ENCODE measurements around the gene SCRN2. TPM values are rescaled to one million over a fixed set of nuclear protein-coding genes. Genes with fewer than 3 reads are reported as not detected.
A peak's percentile ranks its signal among the peaks of the same experiment; 100 is the strongest.

Gene SCRN2
- total RNA-seq, 2 experiments from 2014 or later: 28.1 to 33.8 TPM

DNA sequence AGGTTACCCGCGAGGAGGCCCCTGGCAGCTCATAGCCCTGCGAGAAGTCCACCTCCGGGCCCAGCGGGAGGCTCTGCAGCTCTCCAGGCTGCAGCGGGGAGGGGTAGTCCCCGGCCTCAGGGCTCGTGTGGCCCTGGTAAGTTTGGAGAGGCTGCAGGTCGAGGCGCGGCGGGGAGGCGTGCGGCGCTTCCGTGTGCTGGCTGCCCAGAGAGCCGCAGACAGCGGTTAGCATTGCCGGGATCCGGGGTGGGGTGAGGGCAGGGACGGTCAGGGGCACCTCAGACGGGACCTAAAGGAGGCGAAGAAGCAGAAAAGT, 7.1 kb upstream of the SCRN2 start:
- no peak overlapping the region for H3K27ac Mint-ChIP-seq
- no peak overlapping the region for H3K4me3 Mint-ChIP-seq
- peaks cover 13% of the 10 kb centered on the region for H3K4me1 Mint-ChIP-seq
- H3K36me3 Mint-ChIP-seq: no peaks in the 10 kb centered on the region
- CTCF ChIA-PET: interaction anchor here (0.6 to 14.0 kb wide), 9 partner anchors 7 to 122 kb away, joined by 3 to 365 read pairs (median 7); partner anchors contain the start of genes CDK5RAP3, LRRC46, MRPL10 and SCRN2
- no peak for DNase-seq
- peaks cover 82% of the 10 kb centered on the region for H3K27me3 Mint-ChIP-seq
- ATAC-seq: no peak
- no peaks in the 10 kb centered on the region for H3K9me3 Mint-ChIP-seq (ENCODE audit: low read depth)

DNA sequence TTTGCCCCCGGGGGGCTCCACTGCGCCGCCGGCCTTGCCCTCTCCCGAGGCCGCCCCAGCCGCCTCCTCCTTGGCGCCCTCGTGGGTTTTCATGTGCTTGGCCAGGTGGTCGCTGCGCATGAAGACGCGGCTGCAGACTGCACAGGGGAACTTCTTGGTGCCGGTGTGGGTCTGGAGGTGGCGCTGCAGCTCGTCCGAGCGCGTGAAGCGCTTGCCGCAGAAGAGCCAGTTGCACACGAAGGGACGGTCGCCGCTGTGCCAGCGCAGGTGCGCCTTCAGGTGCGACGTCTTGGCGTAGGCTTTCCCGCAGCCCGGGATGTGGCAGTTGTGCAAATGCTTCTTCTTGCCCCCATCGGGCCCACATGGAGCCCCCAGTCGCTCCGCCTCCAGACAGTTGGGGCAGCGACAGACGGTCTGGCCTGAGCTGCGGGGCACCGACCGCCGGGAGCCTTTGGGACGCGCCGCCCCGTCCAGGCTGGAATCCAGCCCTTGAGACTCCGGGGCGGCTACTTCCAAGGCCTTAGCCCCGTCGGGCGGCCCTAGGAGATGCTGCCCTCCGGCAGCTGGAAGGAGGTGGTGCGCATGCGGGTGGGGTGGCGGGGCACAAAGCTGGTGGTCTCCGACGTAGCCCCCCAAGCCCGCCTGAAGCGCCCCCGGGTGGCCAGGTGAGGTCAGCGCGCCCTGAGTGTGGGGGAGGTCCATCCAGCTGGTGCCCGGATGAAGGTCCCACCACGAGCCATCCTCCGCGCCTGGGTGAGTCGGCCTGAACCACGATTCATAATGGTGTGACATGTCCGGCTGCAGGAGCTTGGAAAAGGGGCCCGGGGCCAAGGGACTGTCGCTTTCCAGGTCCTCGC, 6.5 kb upstream of the SCRN2 start:
- Mint-ChIP-seq H3K4me1 (peaks cover 17% of the 10 kb centered on the region), H3K9me3 (ENCODE audit: low read depth) (no peaks in the 10 kb centered on the region), H3K36me3 (no peaks in the 10 kb centered on the region), H3K4me3 (no peak overlapping the region), H3K27ac (no peak overlapping the region), H3K27me3 (peaks cover 77% of the 10 kb centered on the region)
- no peak for DNase-seq
- ATAC-seq: no peak
- CTCF ChIA-PET: interaction anchor here (0.6 to 14.0 kb wide), 14 partner anchors 9 to 170 kb away, joined by 3 to 365 read pairs (median 4); partner anchors contain the start of genes CDK5RAP3, LRRC46, MRPL10 and PNPO

DNA sequence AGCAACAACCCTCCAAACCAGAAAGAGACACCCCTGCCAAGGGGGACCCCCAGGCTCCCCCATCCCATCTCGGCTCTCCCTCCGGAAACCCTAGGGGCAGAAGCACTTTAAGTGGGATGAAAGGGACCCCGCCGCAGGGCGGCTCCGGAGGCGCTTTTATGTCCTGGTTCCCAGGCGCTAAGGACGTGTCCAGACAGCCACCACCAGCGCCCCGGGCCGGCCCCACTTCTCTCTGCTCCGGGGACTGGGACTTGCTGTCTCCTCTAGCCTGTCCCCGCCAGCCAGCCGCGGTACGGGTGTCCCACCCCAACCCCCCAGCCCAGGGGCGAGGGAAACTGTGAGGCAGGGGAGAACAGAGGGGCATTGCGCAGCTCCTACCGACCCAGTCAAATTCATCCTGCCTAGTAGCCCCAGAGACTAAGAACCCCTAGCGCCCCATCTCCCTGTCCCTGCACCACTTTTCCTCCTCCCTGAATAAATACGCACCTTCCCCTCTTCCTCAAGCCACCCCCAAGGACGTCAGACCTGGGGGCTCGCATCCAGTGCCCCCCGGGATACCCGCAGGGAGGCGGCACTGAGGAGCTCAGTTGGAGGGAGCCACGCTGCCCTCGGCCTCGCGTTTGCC, 5.8 kb upstream of the SCRN2 start:
- ATAC-seq (no peak), DNase-seq (no peak)
- no peaks in the 10 kb centered on the region for H3K36me3 Mint-ChIP-seq
- H3K4me3 Mint-ChIP-seq: no peak overlapping the region
- CTCF ChIA-PET: interaction anchor here (0.7 to 14.0 kb wide), 12 partner anchors 9 to 171 kb away, joined by 3 to 365 read pairs (median 4); partner anchors contain the start of genes CDK5RAP3, LRRC46, MRPL10 and PNPO
- H3K27ac Mint-ChIP-seq: no peak overlapping the region
- no peaks in the 10 kb centered on the region for H3K9me3 Mint-ChIP-seq (ENCODE audit: low read depth)
- H3K4me1 Mint-ChIP-seq: peaks cover 16% of the 10 kb centered on the region
- H3K27me3 Mint-ChIP-seq: peaks cover 69% of the 10 kb centered on the region

DNA sequence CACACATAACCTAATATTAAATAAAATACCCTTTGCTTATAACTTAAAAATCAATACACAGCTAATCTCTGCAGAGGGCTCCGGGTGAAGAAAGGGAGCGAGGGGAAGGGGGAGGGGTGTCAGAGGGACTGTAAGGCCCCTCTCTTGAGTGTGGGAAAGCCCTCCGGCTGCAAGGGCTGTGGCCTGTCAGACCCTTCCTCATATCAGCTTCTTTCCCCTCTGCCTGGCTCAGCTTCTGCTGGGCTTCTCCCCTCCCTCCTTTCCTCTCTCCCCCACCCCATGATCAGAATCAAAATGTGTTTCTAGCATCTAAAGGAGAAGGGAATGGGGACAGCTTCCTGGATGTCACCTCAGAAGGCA, 4.6 kb upstream of the SCRN2 start:
- Mint-ChIP-seq H3K4me3 (no peak overlapping the region), H3K36me3 (no peaks in the 10 kb centered on the region), H3K27ac (no peak overlapping the region), H3K27me3 (peaks cover 65% of the 10 kb centered on the region), H3K9me3 (ENCODE audit: low read depth) (no peaks in the 10 kb centered on the region), H3K4me1 (peaks cover 24% of the 10 kb centered on the region)
- DNase-seq: no peak
- no peak for ATAC-seq
- CTCF ChIA-PET: interaction anchor here (2.1 to 14.0 kb wide), 3 partner anchors 11 to 124 kb away, joined by 5 to 365 read pairs (median 34); partner anchors contain the start of genes CDK5RAP3 and SP2

DNA sequence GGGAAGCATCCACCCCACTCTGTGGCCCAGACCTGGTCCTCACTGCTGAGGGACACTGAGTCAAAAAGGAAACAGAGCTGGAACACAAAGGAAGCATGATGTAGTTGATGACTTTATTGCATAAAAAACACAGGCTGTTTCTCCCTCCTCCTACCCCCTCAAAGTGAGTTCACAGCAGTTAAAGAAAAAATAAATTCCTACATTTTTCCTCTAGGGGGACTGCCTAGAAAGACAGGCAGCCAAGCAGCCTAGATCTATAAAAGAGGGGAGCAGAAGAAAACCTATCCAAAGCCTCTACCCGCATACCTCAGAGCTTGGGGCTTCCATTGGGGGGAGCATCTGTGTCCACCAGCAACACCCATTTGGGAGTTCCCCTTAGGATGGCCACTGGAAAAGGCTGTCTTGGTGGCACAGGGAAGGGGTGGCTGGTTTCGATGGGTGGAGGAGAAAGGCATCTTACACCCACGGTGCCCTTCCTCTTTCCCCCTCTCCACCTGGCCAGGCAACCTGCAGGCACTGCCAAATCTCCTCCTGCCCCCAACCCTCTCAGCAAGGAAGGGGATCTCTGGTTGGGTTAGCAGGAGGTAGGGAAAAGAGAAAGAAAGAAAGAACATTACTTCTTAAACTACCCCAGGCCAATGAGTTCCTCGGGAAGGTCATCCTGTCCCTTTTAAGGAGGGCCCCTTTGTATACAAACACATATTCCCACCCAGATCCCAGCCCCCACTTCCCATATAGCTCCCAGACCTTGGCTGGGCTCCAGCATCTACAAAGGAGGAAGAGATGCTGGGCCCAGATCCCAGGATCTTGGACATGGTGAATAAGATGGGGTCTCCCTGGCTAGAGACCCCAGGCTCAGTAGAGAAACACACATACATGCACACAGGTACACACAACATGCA, 4.0 kb upstream of the SCRN2 start:
- ATAC-seq (no peak), DNase-seq (no peak)
- Mint-ChIP-seq H3K27ac (no peak overlapping the region), H3K36me3 (no peaks in the 10 kb centered on the region), H3K4me3 (no peak overlapping the region), H3K27me3 (peaks cover 59% of the 10 kb centered on the region), H3K4me1 (peaks cover 25% of the 10 kb centered on the region), H3K9me3 (ENCODE audit: low read depth) (no peaks in the 10 kb centered on the region)
- CTCF ChIA-PET: interaction anchor here (0.9 to 14.0 kb wide), 7 partner anchors 11 to 172 kb away, joined by 4 to 365 read pairs (median 34); partner anchors contain the start of genes CDK5RAP3, LRRC46, MRPL10 and SP2

DNA sequence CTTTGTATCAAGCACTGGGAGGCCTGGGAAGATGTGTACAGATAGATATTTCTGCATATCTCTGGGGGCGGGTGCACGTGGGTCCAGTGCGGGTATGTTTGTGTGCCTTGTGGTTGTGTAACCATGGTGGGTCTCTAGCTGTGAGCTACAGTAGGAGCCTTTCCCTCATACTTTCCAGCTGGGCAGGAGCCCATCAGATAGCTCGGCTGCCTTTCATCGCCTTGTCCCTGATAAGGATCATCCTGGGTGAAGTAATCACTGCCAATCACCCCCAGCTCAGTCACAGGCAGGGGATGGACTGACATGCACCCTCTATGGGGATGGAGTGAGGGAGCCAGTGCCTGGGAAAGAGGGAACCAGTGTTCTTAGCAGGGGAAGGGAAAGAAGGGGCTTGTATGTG, 3.2 kb upstream of the SCRN2 start:
- CTCF ChIA-PET: interaction anchor here (0.9 to 14.0 kb wide), 7 partner anchors 12 to 173 kb away, joined by 4 to 365 read pairs (median 34); partner anchors contain the start of genes CDK5RAP3, LRRC46, MRPL10 and SP2

DNA sequence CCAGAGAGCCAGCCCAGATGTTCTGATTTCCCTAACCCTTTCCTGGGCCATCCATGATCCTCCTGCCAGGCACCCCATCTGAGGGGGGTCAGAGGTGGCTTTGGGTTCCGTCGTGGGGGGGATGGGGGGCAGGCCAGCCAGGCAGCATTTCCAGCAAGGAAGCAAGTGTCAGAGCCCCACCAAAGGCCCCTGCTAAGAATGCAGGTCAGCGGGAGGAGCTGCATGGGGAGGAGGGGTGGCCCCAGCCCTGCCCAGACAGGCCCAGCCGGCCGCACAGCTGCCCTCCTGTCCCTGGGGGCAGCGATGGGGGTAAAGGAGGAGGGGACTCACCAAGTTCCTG, 2.3 kb upstream of the SCRN2 start:
- DNase-seq (no peak), ATAC-seq (no peak)
- Mint-ChIP-seq H3K9me3 (ENCODE audit: low read depth) (no peaks in the 10 kb centered on the region), H3K4me1 (peaks cover 33% of the 10 kb centered on the region), H3K36me3 (no peaks in the 10 kb centered on the region), H3K27me3 (peaks cover 42% of the 10 kb centered on the region), H3K27ac (peak overlapping the region; percentile 66), H3K4me3 (no peak overlapping the region)
- CTCF ChIA-PET: interaction anchor here (0.7 to 14.0 kb wide), 16 partner anchors 8 to 534 kb away, joined by 3 to 365 read pairs (median 7); partner anchors contain the start of genes CDK5RAP3, LRRC46, MRPL10 and OSBPL7

More for the DNA sequence above, 3.2 kb upstream of the SCRN2 start:
- Mint-ChIP-seq H3K9me3 (ENCODE audit: low read depth) (no peaks in the 10 kb centered on the region), H3K36me3 (no peaks in the 10 kb centered on the region), H3K4me1 (peaks cover 32% of the 10 kb centered on the region), H3K27ac (no peak overlapping the region), H3K4me3 (no peak overlapping the region), H3K27me3 (peaks cover 51% of the 10 kb centered on the region)
- ATAC-seq (no peak), DNase-seq (no peak)

DNA sequence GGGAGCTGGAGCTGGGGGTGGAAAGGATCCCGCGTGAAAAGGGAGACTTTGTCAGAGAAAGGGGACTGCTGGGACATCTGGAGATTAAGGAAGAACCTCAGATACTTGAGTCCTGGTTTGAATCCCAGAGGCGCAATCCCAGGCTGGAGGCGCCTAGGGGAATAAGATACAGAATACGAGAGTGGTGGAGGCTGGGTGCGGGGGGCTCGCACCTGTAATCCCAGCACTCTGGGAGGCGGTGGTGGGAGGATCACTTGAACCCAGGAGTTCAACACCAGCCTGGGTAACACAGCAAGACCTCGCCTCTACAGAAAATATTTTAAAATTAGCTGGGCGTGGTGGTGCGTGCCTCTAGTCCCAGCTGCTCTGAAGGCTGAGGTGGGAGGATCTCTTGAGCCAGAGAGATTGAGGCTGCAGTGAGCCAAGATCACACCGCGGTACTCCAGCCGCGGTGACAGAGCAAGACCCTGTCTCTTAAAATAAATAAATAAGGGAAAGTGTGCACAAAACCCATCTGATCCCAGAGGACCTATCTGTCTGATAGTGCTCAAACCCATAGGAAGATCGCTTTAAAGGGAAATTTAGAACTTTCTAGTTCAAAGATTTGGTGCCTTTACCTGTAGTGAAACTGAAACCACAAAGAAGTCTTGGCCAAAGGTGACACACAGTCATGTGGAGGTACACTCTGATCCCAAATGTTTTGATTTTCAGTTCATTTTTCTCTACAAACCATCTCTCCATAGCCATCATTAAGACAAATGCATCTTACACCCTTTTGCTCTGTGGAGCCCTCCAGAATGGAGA, 617 bp upstream of the SCRN2 start:
- Mint-ChIP-seq H3K9me3 (ENCODE audit: low read depth) (no peaks in the 10 kb centered on the region), H3K36me3 (no peaks in the 10 kb centered on the region), H3K27me3 (peaks cover 27% of the 10 kb centered on the region), H3K4me1 (peaks cover 31% of the 10 kb centered on the region), H3K4me3 (peak overlapping the region; percentile 96), H3K27ac (peak overlapping the region; percentile 89)
- DNase-seq: no peak
- CTCF ChIA-PET: interaction anchor here (0.7 to 14.0 kb wide), 31 partner anchors 8 to 289 kb away, joined by 3 to 365 read pairs (median 4); partner anchors contain the start of genes CDK5RAP3, LRRC46, MRPL10 and OSBPL7
- ATAC-seq: no peak

DNA sequence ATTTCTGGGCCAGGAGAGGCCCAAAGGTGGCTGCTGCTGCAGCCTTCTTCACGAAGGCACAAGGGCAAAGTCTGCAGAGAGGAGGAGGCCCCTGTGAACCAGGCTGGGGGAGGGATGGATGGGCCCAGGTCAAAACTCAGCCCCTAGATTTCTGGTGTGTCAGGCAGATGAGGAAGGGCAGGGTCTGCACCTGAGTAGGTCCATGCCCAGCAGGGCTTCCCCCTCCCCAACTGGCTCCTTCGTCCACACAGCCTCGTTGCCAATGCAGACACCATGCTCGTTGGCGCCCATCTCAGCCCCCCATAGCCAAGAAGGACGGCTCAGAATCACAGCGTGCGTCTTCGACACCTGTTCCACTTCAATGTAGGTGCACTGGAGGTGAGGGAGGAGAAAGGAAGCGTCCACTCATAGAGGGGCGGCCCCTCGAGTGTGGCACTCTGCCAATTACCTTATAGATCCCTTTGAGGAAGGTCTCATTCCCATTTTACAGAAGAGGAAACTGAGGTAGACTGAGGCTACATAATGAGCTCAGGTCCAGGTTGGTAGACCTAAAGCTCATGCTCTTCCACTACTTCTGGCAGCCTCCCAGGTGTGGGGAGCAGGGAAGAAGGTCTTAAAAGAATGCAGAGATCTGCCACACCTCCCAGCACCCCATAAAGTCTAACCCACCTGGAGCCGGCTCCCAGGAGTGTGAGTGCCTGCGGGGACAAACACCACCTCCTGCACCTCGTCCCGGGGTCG, 902 bp downstream of the SCRN2 start:
- no peaks in the 10 kb centered on the region for H3K9me3 Mint-ChIP-seq (ENCODE audit: low read depth)
- peaks cover 12% of the 10 kb centered on the region for H3K27me3 Mint-ChIP-seq
- peak overlapping the region; percentile 96 for H3K4me3 Mint-ChIP-seq
- H3K4me1 Mint-ChIP-seq: peaks cover 41% of the 10 kb centered on the region
- no peak for DNase-seq
- no peaks in the 10 kb centered on the region for H3K36me3 Mint-ChIP-seq
- H3K27ac Mint-ChIP-seq: peak overlapping the region; percentile 45
- no peak for ATAC-seq
- CTCF ChIA-PET: interaction anchor here (0.6 to 14.0 kb wide), 18 partner anchors 10 to 291 kb away, joined by 3 to 365 read pairs (median 10); partner anchors contain the start of genes CDK5RAP3, LRRC46, MRPL10 and OSBPL7

DNA sequence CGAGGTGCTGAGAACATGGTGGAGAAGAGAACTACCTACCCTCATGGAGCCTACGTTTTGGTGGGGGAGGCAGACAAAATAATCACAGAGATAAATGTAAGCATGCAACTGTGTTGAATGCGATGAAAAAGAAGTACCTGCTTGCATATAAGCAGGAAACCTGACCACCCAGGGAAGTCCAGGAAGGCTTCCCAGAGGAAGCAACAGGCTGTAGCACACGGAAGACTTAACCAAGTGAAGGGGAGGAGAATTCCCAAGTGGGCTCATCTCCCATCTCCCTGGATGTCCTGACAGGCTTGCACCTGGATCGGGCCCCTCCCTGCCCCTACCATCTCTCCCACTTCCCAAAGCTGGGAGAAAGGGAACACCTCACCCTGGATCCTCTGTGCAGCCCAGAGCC, 2.0 kb downstream of the SCRN2 start:
- CTCF ChIA-PET: interaction anchor here (5.7 to 14.0 kb wide), 2 partner anchors 9 to 53 kb away, joined by 58 to 365 read pairs; partner anchors contain the start of genes LRRC46, MRPL10 and SP2
- ATAC-seq (no peak), DNase-seq (no peak)
- Mint-ChIP-seq H3K4me3 (no peak overlapping the region), H3K27ac (no peak overlapping the region), H3K36me3 (no peaks in the 10 kb centered on the region), H3K4me1 (peaks cover 50% of the 10 kb centered on the region), H3K9me3 (ENCODE audit: low read depth) (no peaks in the 10 kb centered on the region), H3K27me3 (peaks cover 1% of the 10 kb centered on the region)

DNA sequence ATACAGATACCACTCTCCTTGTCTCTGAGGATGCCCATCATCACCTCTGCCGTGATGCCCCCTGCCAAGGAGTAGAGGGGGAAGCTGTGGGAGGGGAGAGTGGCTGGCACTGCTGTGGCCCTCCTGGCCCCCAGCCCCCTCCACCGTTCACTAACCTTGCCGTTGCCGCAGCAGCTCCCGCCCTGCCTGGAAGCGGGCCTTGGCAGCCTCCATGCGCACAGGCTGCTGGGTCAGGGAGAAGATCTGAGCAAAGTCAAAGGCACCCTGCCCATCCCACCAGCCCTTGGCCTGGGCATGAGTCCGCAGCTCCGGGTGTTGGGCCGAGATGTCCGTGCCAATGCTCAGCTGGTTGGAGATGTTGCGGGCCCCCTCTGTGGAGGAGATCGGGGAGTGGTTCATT, 2.4 kb downstream of the SCRN2 start:
- H3K4me3 Mint-ChIP-seq: no peak overlapping the region
- H3K27ac Mint-ChIP-seq: no peak overlapping the region
- no peaks in the 10 kb centered on the region for H3K36me3 Mint-ChIP-seq
- no peak for ATAC-seq
- peaks cover 50% of the 10 kb centered on the region for H3K4me1 Mint-ChIP-seq
- CTCF ChIA-PET: interaction anchor here (1.9 to 3.4 kb wide), 2 partner anchors 52 to 111 kb away, joined by 4 to 20 read pairs; no protein-coding TSS in a partner anchor
- no peaks in the 10 kb centered on the region for H3K9me3 Mint-ChIP-seq (ENCODE audit: low read depth)
- no peaks in the 10 kb centered on the region for H3K27me3 Mint-ChIP-seq
- no peak for DNase-seq
